NCI-H524 treated with DMSO at 0.1 percent for 48 hours (cell line): ENCODE measurements around the gene HECTD3.
A peak's percentile ranks its signal among the peaks of the same experiment; 100 is the strongest.
"Not testable (repeated sequence)": the region's sequence is repeated elsewhere in the genome, so short reads cannot be mapped to it uniquely, and the experiment has no call there.

Experiments used
- DNase-seq: peaks from one replicate; lab custom pipeline; 2025; lab: John Stamatoyannopoulos, UW

HECTD3 gene

GRCh38 chr1:44988531-44989156 lies 22.5 kb downstream of the HECTD3 start:
- no peak for DNase-seq

GRCh38 chr1:44985747-44986359 lies 25.3 kb downstream of the HECTD3 start:
- no peak for DNase-seq

- DNase-seq: not testable (repeated sequence)
Observed at GRCh38 chr1:44977372-44977771, 33.8 kb downstream of the HECTD3 start.

GRCh38 chr1:44976252-44976651 lies 34.9 kb downstream of the HECTD3 start:
- DNase-seq: no peak

GRCh38 chr1:44973645-44974044 lies 37.5 kb downstream of the HECTD3 start:
- no peak for DNase-seq

GRCh38 chr1:44970317-44970716 lies 40.8 kb downstream of the HECTD3 start:
- no peak for DNase-seq

- DNase-seq: no peak
Observed at GRCh38 chr1:44964396-44964795, 46.7 kb downstream of the HECTD3 start.

- peak; percentile 73 for DNase-seq
Observed at GRCh38 chr1:44962729-44963128, 48.4 kb downstream of the HECTD3 start.

- not testable (repeated sequence) for DNase-seq
Observed at GRCh38 chr1:44962022-44962421, 49.1 kb downstream of the HECTD3 start.

- not testable (repeated sequence) for DNase-seq
Observed at GRCh38 chr1:44957566-44957965, 53.6 kb downstream of the HECTD3 start.

GRCh38 chr1:44956077-44956476 lies 55.0 kb downstream of the HECTD3 start:
- not testable (repeated sequence) for DNase-seq
